Brain microvascular endothelial cell (primary cell): ENCODE measurements around the gene GORASP1.

Source experiments
- DNase-seq: peaks from one replicate; pipeline ENCODE4 v3.0.0-alpha.2; 2020
- H3K27ac ChIP-seq: fragments of 250-450 bp; sonication (Bioruptor Pico); 2 replicates; pipeline ENCODE4 v1.5.1; 2020; ENCODE audit warnings: mild to moderate bottlenecking, moderate library complexity
- H3K27me3 ChIP-seq: fragments of 250-450 bp; sonication (Bioruptor Pico); replicated peaks from 2 replicates; pipeline ENCODE4 v1.5.1; 2020; ENCODE audit warnings: mild to moderate bottlenecking
- H3K36me3 ChIP-seq: fragments of 250-450 bp; sonication (Bioruptor Pico); replicated peaks from 2 replicates; pipeline ENCODE4 v1.5.1; 2020; ENCODE audit warnings: mild to moderate bottlenecking
- H3K4me3 ChIP-seq: 2 replicates; pipeline ENCODE4 v1.5.1; 2011; ENCODE audit warnings: low read depth, mild to moderate bottlenecking, control low read depth, low read length, moderate library complexity
- CTCF ChIP-seq: IDR thresholded peaks from 2 replicates; pipeline ENCODE4 v1.5.1; 2011; ENCODE audit warnings: low read depth, mild to moderate bottlenecking, moderate library complexity, low read length, control low read depth, inconsistent platforms; ENCODE audit errors: missing control alignments
- in situ Hi-C: cut with HindIII; loops from 2 replicates; pipeline ENCODE4 v1.10.0; 2017; ENCODE audit warnings: low sequenced_read_pairs, low pct_ligation_motif_present

GORASP1 gene

DNA sequence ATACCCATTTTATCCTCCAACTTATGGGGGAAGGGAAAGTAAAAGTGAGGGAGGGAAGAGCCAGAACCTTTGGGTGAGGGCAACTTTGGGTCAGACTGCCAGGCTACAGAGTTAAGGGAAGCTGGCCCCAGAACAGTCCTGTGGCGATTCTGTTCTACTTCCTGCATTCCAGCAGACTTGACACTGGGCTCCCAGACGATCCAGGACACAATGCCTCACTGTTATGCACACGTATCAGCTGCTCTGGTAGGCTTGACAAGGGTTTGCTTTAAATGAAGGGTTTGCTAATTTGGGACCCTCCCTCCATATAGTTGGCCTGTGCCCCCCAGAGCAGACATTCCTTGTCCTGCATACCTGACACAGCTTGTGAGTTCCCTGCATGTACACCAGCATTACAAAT is 10.7 kb downstream of the GORASP1 start:
- Histone ChIP-seq H3K36me3 (peaks cover 47% of the 10 kb centered on the region), H3K27ac (no peak overlapping the region)

DNA sequence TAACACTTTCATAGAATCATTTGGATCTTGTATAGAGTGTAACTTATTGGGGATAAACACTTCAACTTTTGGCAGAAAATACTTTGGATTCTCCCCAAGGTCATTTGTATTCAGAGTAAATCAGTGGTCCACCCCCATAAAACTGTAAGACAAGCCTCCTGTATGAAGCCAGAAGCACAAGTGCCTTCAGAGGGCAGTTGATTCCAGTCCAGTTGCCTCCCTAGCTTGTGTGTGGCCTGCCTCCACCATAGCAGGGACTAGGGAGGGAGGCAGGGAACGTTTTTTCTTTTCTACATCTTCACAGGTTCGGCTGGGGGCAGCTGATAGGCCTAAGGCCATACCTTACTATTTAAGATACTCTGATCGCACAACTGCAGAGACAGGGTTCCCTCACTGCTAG is 11.6 kb downstream of the GORASP1 start:
- Histone ChIP-seq H3K27me3 (no peaks in the 10 kb centered on the region), H3K27ac (no peak overlapping the region), H3K36me3 (peaks cover 47% of the 10 kb centered on the region), H3K4me3 (no peak overlapping the region)
- DNase-seq: no peak
- in situ Hi-C loops: no loop called here
- no peak for TF ChIP-seq CTCF

More for the DNA sequence above, 10.7 kb downstream of the GORASP1 start:
- peak; percentile 16 for DNase-seq
- Histone ChIP-seq H3K27me3 (no peaks in the 10 kb centered on the region), H3K4me3 (no peak overlapping the region)
- in situ Hi-C loops: no loop called here
- TF ChIP-seq CTCF: no peak

DNA sequence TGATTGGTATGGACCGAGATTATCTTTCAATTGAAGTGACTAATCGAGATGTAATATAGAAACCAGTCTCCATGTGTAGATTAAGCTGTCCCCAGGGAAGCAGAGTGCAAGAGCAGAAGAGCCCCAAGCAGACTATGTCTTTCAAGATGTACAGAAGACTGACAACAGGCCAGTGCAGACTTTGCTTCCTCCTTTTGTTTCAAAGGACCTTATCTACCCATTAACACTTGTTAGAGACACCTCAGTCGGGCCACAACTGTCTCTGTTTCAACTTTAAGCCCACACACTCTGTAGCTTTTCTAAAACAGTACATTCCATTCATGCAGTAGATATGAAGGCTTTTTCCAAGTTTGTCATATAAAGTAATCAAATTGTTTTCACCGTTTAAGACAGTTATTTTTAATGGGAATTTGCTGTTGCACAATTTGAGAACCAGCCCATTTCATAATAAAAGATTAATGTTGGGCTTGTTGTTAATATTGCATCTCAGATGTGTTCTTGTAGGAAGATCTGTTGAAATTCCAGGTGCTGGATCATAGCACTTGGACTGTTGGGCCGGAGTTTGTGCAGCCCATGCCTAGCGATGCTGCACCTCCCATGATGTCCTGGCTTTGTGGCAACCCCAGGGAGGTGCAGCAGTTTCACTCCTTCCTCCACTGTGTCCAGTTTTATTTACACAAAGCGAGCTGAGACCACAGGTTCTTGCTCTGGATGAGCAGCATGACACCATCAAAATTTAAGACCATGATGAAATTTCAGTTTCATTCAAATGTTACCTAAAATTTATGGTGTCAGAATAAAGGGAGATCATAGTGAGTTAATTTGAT is 12.4 kb downstream of the GORASP1 start:
- peaks cover 43% of the 10 kb centered on the region for H3K36me3 ChIP-seq
- in situ Hi-C loops: no loop called here

DNA sequence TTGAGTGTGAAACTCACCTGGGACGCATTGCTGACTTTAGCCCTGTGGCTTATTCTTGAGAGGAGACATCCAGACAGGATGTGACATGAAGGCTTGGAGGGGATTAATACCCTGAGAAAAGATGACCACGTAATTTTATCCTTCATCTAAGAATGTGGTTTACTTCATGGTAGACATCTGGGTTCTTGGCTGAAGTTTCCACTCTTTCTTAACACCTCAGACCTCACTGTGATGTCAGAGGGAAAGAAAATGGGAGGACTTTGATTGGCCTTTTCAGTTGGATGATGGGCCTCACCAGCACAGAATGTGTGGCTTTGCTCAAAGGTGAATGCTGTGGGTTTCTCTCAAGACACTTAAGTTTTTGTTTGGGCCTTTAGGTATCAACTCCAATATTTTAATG is 16.5 kb downstream of the GORASP1 start:
- Histone ChIP-seq H3K27me3 (no peaks in the 10 kb centered on the region), H3K27ac (no peak overlapping the region), H3K4me3 (no peak overlapping the region), H3K36me3 (peaks cover 34% of the 10 kb centered on the region)
- DNase-seq: no peak
- TF ChIP-seq CTCF: no peak
- in situ Hi-C loops: no loop called here

More for the DNA sequence above, 12.4 kb downstream of the GORASP1 start:
- no peak for TF ChIP-seq CTCF
- H3K4me3 ChIP-seq: no peak overlapping the region
- no peak overlapping the region for H3K27ac ChIP-seq
- no peaks in the 10 kb centered on the region for H3K27me3 ChIP-seq
- no peak for DNase-seq

- DNase-seq: peak; percentile 18
- H3K36me3 ChIP-seq: peaks cover 27% of the 10 kb centered on the region
- TF ChIP-seq CTCF: no peak
- in situ Hi-C loops: no loop called here
- no peaks in the 10 kb centered on the region for H3K27me3 ChIP-seq
- no peak overlapping the region for H3K4me3 ChIP-seq
- no peak overlapping the region for H3K27ac ChIP-seq
Measured at GRCh38 chr3:39088889-39089288, 18.5 kb downstream of the GORASP1 start.

GRCh38 chr3:39088456-39088855 is 19.0 kb downstream of the GORASP1 start:
- Histone ChIP-seq H3K36me3 (peaks cover 25% of the 10 kb centered on the region), H3K27ac (no peak overlapping the region), H3K4me3 (no peak overlapping the region), H3K27me3 (no peaks in the 10 kb centered on the region)
- TF ChIP-seq CTCF: no peak
- DNase-seq: no peak
- in situ Hi-C loops: no loop called here
